BLaER1 treated with 17β-estradiol and CSF1 and Interleukin-3, amounts not matched to agents 10 nM and 100 nM (cell line): ENCODE results near the gene TTC7B.

Experiments
- H3K27ac ChIP-seq, 11 experiments: shearing (Covaris generic); formaldehyde crosslinking; 2 replicates each; pipeline ENCODE4 v1.8.1; 2022
- H3K27me3 ChIP-seq, 11 experiments: shearing (Covaris generic); formaldehyde crosslinking; 2 replicates each; pipeline ENCODE4 v1.8.1; 2022
- H3K36me3 ChIP-seq, 11 experiments: shearing (Covaris generic); formaldehyde crosslinking; 2 replicates each; pipeline ENCODE4 v1.8.1; 2022
- H3K4me1 ChIP-seq, 10 experiments: shearing (Covaris generic); formaldehyde crosslinking; 2 replicates each; pipeline ENCODE4 v1.8.1; 2022
- H3K4me2 ChIP-seq, 11 experiments: shearing (Covaris generic); formaldehyde crosslinking; 2 replicates each; pipeline ENCODE4 v1.8.1; 2022
- H3K4me3 ChIP-seq, 10 experiments: shearing (Covaris generic); formaldehyde crosslinking; 2 replicates each; pipeline ENCODE4 v1.8.1; 2022
- H3K9ac ChIP-seq, 11 experiments: shearing (Covaris generic); formaldehyde crosslinking; 2 replicates each; pipeline ENCODE4 v1.8.1; 2022
- H3K9me3 ChIP-seq, 11 experiments: shearing (Covaris generic); formaldehyde crosslinking; replicated peaks in 1 of 11; 2 replicates each; pipeline ENCODE4 v1.8.1; 2022
- H4K20me1 ChIP-seq, 11 experiments: shearing (Covaris generic); formaldehyde crosslinking; 2 replicates each; pipeline ENCODE4 v1.8.1; 2022
- Cebpa-rat ChIP-seq, 11 experiments: shearing (Covaris generic); IDR thresholded peaks; 2 replicates each; pipeline ENCODE4 v1.8.1; 2022

TTC7B gene

DNA sequence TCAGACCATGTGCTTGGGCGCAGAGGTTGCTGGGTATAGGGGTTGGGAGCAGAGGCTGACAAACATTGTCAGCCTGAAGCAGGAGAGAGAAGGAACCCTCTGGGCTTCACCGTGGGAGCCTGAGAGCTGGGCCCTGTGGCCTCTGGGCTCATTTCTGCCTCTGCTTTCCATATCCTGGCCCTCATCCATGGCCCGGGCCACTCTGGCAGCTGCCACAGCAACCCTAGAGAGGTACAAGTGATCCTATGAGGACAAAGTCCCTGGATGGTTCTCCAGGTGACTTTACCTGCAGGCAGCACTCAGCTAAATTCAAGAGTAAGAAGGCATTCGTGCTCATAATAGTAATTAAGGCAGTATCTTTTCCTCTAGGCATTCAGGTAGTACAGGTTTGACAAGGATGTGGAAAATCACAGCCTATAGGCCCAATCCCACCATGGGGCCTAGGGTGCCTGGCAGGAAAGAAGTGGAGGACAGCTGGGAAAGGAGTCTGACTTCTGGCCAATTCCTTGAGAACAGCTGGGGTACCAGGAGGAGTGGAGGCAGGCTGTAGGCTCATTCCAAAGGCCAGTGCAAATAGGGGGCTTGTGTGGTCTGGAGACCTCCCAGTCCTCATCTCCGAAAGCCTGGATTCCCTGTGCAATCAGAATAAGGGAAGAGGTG, 3.6 kb upstream of the TTC7B start:
- H3K36me3 ChIP-seq: peaks cover 0 to 4% (median 0%) of the 10 kb centered on the region in 11 experiments; a peak in 1 of 22 replicates

DNA sequence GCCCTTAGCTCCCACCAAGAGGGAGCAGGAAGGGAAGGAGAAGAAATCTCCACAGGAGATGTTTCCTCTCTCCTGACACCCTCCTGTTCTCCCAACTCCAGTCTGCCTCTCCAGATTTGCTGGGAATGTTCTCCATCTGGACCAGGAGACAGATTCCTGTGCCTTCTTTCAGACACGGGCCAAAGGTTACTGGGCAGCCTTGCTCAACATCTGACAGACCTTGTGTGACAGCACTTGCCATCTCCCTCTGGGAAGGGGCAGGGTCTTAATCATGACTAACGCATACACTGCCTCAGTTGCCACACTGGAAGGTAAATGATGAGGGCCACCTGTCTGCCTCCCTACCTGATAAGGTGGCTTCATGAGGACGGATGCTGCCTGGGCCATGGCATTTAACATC, 2.5 kb upstream of the TTC7B start:
- Histone ChIP-seq H3K27ac (no peak overlapping the region), H3K9me3 (peaks cover 16 to 21% (median 20%) of the 10 kb centered on the region in 11 experiments), H3K27me3 (no peaks in the 10 kb centered on the region), H3K9ac (no peak overlapping the region), H4K20me1 (peaks cover 0 to 16% (median 0%) of the 10 kb centered on the region in 11 experiments; a peak in 7 of 22 replicates), H3K36me3 (peaks cover 0 to 4% (median 0%) of the 10 kb centered on the region in 11 experiments; a peak in 1 of 22 replicates), H3K4me2 (no peak overlapping the region), H3K4me3 (no peak overlapping the region), H3K4me1 (peaks cover 13 to 26% (median 22%) of the 10 kb centered on the region in 10 experiments)
- no peak for TF ChIP-seq Cebpa-rat (IDR thresholded peaks at IDR 0.05)

More for the DNA sequence above, 3.6 kb upstream of the TTC7B start:
- no peak overlapping the region for H3K27ac ChIP-seq
- no peak overlapping the region for H3K4me2 ChIP-seq
- H3K9me3 ChIP-seq: peaks cover 28 to 33% (median 32%) of the 10 kb centered on the region in 11 experiments
- TF ChIP-seq Cebpa-rat (IDR thresholded peaks at IDR 0.05): no peak
- H3K9ac ChIP-seq: no peak overlapping the region
- H4K20me1 ChIP-seq: peaks cover 0 to 7% (median 0%) of the 10 kb centered on the region in 11 experiments; a peak in 6 of 22 replicates
- peaks cover 7 to 22% (median 15%) of the 10 kb centered on the region in 10 experiments for H3K4me1 ChIP-seq
- H3K4me3 ChIP-seq: no peak overlapping the region
- H3K27me3 ChIP-seq: no peaks in the 10 kb centered on the region; a peak in 1 of 22 replicates

DNA sequence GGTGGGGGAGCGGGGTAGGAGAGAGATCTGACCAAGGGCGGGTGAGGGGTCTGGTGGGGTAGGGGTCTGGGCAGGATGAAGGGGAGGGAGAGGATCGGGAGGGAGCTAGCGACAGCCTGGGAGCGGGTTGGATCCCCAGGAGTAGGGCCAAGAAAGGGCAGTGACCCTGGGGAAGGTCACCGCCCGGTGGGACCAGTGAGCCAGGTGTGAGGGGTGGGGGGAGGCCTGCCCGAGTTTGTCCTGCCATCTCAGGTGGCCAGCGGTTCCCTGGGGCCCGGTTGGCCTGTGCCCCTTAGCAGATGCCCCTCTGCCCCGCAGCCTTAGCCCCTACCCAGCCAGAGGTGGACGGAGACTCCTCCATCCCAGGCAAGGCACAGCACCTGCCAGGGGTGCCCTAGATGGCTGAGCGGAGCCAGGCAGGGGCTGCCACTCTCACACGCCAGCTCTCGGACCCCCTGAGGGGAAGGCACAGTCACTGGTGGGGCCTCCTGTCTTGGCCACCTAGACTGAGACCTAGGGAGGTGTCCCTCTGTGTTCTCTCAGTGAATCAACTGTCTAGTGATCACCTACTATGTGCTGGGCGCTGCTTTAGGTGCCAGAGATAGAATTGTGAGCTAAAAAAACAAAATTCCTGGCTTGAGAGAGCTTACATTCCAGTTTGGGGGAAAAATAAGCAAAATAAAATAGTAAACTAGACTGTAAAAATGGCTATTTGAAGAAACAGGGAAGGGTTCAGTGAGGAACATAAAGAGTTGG, 629 bp upstream of the TTC7B start:
- Histone ChIP-seq H3K27ac (peak overlapping the region in 1 of 11 experiments; percentile 44; a peak in 1 of 22 replicates), H3K4me3 (peak overlapping the region in 1 of 10 experiments; percentile 34; a peak in 1 of 20 replicates), H3K9ac (peak overlapping the region in 6 of 11 experiments; percentile 17 to 89 (median 31); a peak in 7 of 22 replicates), H4K20me1 (peaks cover 0 to 29% (median 4%) of the 10 kb centered on the region in 11 experiments; a peak in 9 of 22 replicates), H3K4me1 (peaks cover 16 to 27% (median 23%) of the 10 kb centered on the region in 10 experiments), H3K27me3 (no peaks in the 10 kb centered on the region), H3K4me2 (peak overlapping the region; percentile 35 to 73 (median 48); a peak in 15 of 22 replicates), H3K9me3 (peaks cover 0 to 2% (median 2%) of the 10 kb centered on the region in 11 experiments; a peak in 10 of 22 replicates), H3K36me3 (no peaks in the 10 kb centered on the region)
- TF ChIP-seq Cebpa-rat (IDR thresholded peaks at IDR 0.05): no peak

DNA sequence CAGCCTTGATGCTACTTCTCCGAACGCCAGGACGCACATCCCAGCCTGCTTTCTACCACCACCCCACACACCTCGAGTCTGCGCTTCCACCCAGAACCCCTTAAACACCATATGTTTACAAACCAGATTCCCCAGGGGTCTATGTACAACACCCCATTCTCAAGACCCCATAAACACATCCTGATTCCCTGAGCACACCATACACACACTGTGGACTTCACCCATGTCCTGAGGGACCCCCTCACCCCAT, 733 bp downstream of the TTC7B start:
- Histone ChIP-seq H3K27ac (peak overlapping the region; percentile 76 to 92 (median 84)), H3K4me1 (peaks cover 16 to 30% (median 18%) of the 10 kb centered on the region in 10 experiments), H3K4me2 (peak overlapping the region; percentile 90 to 99 (median 97)), H3K9me3 (no peaks in the 10 kb centered on the region), H3K36me3 (no peaks in the 10 kb centered on the region), H3K9ac (peak overlapping the region; percentile 84 to 98 (median 91)), H4K20me1 (peaks cover 0 to 41% (median 4%) of the 10 kb centered on the region in 11 experiments; a peak in 9 of 22 replicates), H3K4me3 (peak overlapping the region; percentile 74 to 97 (median 87)), H3K27me3 (no peaks in the 10 kb centered on the region)
- TF ChIP-seq Cebpa-rat (IDR thresholded peaks at IDR 0.05): no peak

DNA sequence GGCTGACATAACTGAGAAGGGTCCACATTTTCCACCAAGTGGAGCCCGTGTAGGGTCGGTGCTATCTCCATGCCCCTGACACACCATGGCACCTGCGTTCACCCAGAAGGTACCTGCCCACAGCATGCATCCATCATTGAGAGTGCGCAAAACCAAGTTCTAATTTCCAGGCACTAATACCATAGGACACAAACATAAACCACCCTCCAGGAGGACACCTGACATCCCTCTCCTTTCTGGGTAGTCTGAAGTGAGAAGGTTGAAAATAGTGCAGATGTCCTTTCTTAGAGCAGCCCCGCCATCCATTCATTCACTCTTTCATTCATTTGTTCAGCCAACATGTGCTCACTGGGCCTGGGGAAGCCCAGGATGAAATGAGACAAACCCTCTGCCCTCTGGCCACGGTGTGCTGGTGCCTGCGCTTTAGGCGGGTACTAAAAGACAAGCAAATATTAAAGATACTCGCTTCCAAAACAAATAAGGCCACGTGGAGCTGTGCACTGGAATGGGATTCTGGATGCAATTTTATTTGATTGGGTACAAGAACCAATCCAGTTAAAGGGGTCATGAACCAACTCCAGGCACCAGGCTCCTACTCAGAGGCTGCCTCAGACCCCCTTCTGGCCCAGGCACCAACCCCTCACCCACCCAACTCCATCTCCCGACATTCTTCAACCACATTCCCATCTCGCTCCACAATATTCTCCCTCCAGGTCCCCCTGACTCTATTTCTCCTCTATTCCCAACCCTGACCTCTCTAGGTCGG, 1.2 kb downstream of the TTC7B start:
- H3K4me3 ChIP-seq: peak overlapping the region; percentile 74 to 97 (median 87)
- peak overlapping the region; percentile 90 to 99 (median 97) for H3K4me2 ChIP-seq
- H4K20me1 ChIP-seq: peaks cover 0 to 44% (median 4%) of the 10 kb centered on the region in 11 experiments; a peak in 9 of 22 replicates
- H3K9me3 ChIP-seq: no peaks in the 10 kb centered on the region
- no peak for TF ChIP-seq Cebpa-rat (IDR thresholded peaks at IDR 0.05)
- H3K9ac ChIP-seq: peak overlapping the region; percentile 84 to 98 (median 91)
- H3K36me3 ChIP-seq: no peaks in the 10 kb centered on the region
- H3K27ac ChIP-seq: peak overlapping the region in 6 of 11 experiments; percentile 81 to 92 (median 84); a peak in 9 of 22 replicates
- peaks cover 16 to 35% (median 21%) of the 10 kb centered on the region in 10 experiments for H3K4me1 ChIP-seq
- no peaks in the 10 kb centered on the region for H3K27me3 ChIP-seq

DNA sequence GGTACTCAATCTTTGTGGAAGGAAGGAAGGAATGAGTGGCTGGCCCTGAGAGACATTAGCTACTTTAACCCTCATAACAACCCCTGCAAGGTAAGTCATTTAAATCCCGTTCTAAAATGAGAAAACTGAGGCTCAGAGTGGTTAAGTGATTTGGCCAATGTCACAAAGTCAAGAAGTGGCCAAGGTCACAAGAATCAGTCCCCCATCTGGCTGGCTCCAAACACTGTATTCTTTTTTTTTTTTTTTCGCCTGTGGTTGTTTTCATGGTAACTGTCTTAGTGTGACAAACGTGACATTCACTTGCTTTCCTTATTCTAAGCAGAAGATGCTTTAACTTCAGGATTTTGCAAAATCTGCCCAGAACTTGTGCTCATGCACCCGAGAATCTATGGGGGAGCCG, 2.8 kb downstream of the TTC7B start:
- no peak for TF ChIP-seq Cebpa-rat (IDR thresholded peaks at IDR 0.05)
- H3K4me2 ChIP-seq: peak overlapping the region in 3 of 11 experiments; percentile 11 to 98 (median 21); a peak in 2 of 22 replicates
- no peaks in the 10 kb centered on the region for H3K36me3 ChIP-seq
- H3K27me3 ChIP-seq: no peaks in the 10 kb centered on the region
- peaks cover 21 to 43% (median 29%) of the 10 kb centered on the region in 10 experiments for H3K4me1 ChIP-seq
- no peak overlapping the region for H3K4me3 ChIP-seq
- no peaks in the 10 kb centered on the region for H3K9me3 ChIP-seq
- no peak overlapping the region for H3K9ac ChIP-seq
- H3K27ac ChIP-seq: no peak overlapping the region
- peaks cover 0 to 44% (median 4%) of the 10 kb centered on the region in 11 experiments; a peak in 9 of 22 replicates for H4K20me1 ChIP-seq

DNA sequence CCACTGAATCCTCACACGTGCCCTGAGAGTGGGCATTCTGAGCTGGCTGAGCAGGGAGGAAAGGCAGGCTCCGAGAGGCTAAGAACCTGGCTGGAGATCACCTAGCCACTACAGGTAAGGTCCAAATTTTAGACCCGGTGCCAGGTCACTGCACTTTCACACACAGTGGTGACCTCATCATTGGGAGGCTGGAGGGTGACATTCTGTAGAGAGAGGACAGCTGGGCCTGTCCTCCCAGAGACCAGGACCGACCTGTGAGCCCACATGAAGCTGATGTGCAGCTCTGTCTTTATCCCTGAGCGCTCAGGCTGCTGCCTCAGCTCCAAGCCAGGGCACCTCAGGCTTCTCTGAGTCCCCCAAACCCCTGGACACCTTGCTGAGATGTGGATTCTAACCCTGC, 4.1 kb downstream of the TTC7B start:
- Histone ChIP-seq H3K4me2 (no peak overlapping the region), H3K36me3 (no peaks in the 10 kb centered on the region), H4K20me1 (peaks cover 0 to 52% (median 4%) of the 10 kb centered on the region in 11 experiments; a peak in 7 of 22 replicates), H3K9me3 (no peaks in the 10 kb centered on the region), H3K4me3 (no peak overlapping the region), H3K9ac (no peak overlapping the region), H3K27me3 (no peaks in the 10 kb centered on the region), H3K27ac (no peak overlapping the region), H3K4me1 (peaks cover 34 to 56% (median 41%) of the 10 kb centered on the region in 10 experiments)
- TF ChIP-seq Cebpa-rat (IDR thresholded peaks at IDR 0.05): no peak

DNA sequence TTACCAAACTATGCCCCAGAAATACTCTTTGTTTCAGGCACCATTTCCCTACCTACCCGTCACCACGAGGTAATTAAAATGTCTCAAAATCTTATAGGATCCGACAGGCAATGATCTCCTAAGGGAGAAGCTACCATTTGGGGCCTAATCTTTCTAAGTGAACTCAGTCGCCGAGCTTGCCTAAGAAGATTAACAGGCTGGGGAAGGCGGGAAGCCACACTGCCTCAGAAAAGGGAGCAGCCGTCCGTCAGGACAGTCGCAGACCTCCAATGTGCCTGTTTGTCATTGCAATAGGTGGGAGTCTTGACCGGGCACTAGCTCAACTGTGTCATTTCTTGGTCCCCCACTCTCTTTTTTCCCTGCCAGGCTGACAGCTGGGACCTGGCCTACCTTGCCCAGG, 4.6 kb downstream of the TTC7B start:
- no peaks in the 10 kb centered on the region for H3K27me3 ChIP-seq
- H3K9ac ChIP-seq: no peak overlapping the region
- no peak for TF ChIP-seq Cebpa-rat (IDR thresholded peaks at IDR 0.05)
- H3K27ac ChIP-seq: no peak overlapping the region
- H4K20me1 ChIP-seq: peaks cover 0 to 57% (median 4%) of the 10 kb centered on the region in 11 experiments; a peak in 7 of 22 replicates
- no peaks in the 10 kb centered on the region for H3K9me3 ChIP-seq
- no peaks in the 10 kb centered on the region for H3K36me3 ChIP-seq
- peaks cover 33 to 61% (median 44%) of the 10 kb centered on the region in 10 experiments for H3K4me1 ChIP-seq
- H3K4me2 ChIP-seq: no peak overlapping the region
- no peak overlapping the region for H3K4me3 ChIP-seq
